SK-N-SH treated with all-trans-retinoic acid at 6 μM for 48 hours (cell line): Measurements from ENCODE around the gene GALNT7.

Experiments used
- ATAC-seq: fragments of 200-7000 bp; cut with Tn5 transposase; 3 replicates; pipeline ENCODE4 v1.9.1; 2020; ENCODE audit warnings: mild to moderate bottlenecking, moderate library complexity
- ARNTL ChIP-seq: fragments of 450-650 bp; formaldehyde crosslinking; IDR thresholded peaks from 2 replicates; pipeline ENCODE4 v1.5.0; 2020; ENCODE audit warnings: low read depth, mild to moderate bottlenecking, moderate library complexity, borderline replicate concordance
- BACH2 ChIP-seq: fragments of 250-450 bp; sonication (Bioruptor Pico); IDR thresholded peaks from 2 replicates; pipeline ENCODE4 v1.9.0; 2021; ENCODE audit warnings: mild to moderate bottlenecking, borderline replicate concordance
- CREB5 ChIP-seq: fragments of 250-450 bp; sonication (Bioruptor Pico); IDR thresholded peaks from 2 replicates; pipeline ENCODE4 v1.5.1; 2020; ENCODE audit warnings: low read depth, mild to moderate bottlenecking, moderate library complexity
- CSDC2 ChIP-seq: fragments of 250-450 bp; sonication (Bioruptor Pico); IDR thresholded peaks from 2 replicates; pipeline ENCODE4 v1.5.0; 2020; ENCODE audit warnings: mild to moderate bottlenecking, moderate library complexity
- CSRNP3 ChIP-seq: fragments of 250-450 bp; sonication (Bioruptor Pico); IDR thresholded peaks from 2 replicates; pipeline ENCODE4 v1.5.1; 2021; ENCODE audit warnings: mild to moderate bottlenecking, moderate library complexity
- ESRRG ChIP-seq: fragments of 250-450 bp; sonication (Bioruptor Pico); IDR thresholded peaks from 2 replicates; pipeline ENCODE4 v1.6.1; 2021; ENCODE audit warnings: mild to moderate bottlenecking
- GLIS3 ChIP-seq: fragments of 250-450 bp; sonication (Bioruptor Pico); IDR thresholded peaks from 2 replicates; pipeline ENCODE4 v1.5.0; 2020; ENCODE audit warnings: mild to moderate bottlenecking, moderate library complexity
- ISL1 ChIP-seq: fragments of 250-450 bp; sonication (Bioruptor Pico); IDR thresholded peaks from 2 replicates; pipeline ENCODE4 v2.1.2; 2022; ENCODE audit warnings: mild to moderate bottlenecking, moderate library complexity
- PATZ1 ChIP-seq: fragments of 250-450 bp; sonication (Bioruptor Pico); IDR thresholded peaks from 2 replicates; pipeline ENCODE4 v1.8.0; 2020; ENCODE audit warnings: mild to moderate bottlenecking, moderate library complexity, borderline replicate concordance
- POU6F1 ChIP-seq: fragments of 250-450 bp; sonication (Bioruptor Pico); IDR thresholded peaks from 2 replicates; pipeline ENCODE4 v1.8.0; 2021; ENCODE audit warnings: low read depth, mild to moderate bottlenecking, moderate library complexity, borderline replicate concordance
- PPARA ChIP-seq: fragments of 250-450 bp; sonication (Bioruptor Pico); IDR thresholded peaks from 2 replicates; pipeline ENCODE4 v1.5.0; 2020; ENCODE audit warnings: mild to moderate bottlenecking, borderline replicate concordance
- RARB ChIP-seq: fragments of 250-450 bp; sonication (Bioruptor Pico); IDR thresholded peaks from 2 replicates; pipeline ENCODE4 v1.8.0; 2021; ENCODE audit warnings: mild to moderate bottlenecking, moderate library complexity
- SNAI2 ChIP-seq: fragments of 250-450 bp; sonication (Bioruptor Pico); IDR thresholded peaks from 2 replicates; pipeline ENCODE4 v1.5.0; 2020; ENCODE audit warnings: mild to moderate bottlenecking, moderate library complexity
- TCF4 ChIP-seq: fragments of 250-450 bp; sonication (Bioruptor Pico); IDR thresholded peaks from 2 replicates; pipeline ENCODE4 v1.8.0; 2021; ENCODE audit warnings: mild to moderate bottlenecking, moderate library complexity, borderline replicate concordance
- ZFP3 ChIP-seq: fragments of 250-450 bp; sonication (Bioruptor Pico); IDR thresholded peaks from 2 replicates; pipeline ENCODE4 v1.5.0; 2020; ENCODE audit warnings: mild to moderate bottlenecking, moderate library complexity
- ZFP30 ChIP-seq: fragments of 450-650 bp; formaldehyde crosslinking; IDR thresholded peaks from 2 replicates; pipeline ENCODE4 v1.5.0; 2022; ENCODE audit warnings: mild to moderate bottlenecking, moderate library complexity
- ZNF565 ChIP-seq: fragments of 450-650 bp; formaldehyde crosslinking; conservative IDR thresholded peaks from 2 replicates; pipeline ENCODE4 v1.5.0; 2020; ENCODE audit warnings: low read depth, mild to moderate bottlenecking, moderate library complexity
- ZNF70 ChIP-seq: fragments of 450-650 bp; formaldehyde crosslinking; IDR thresholded peaks from 2 replicates; pipeline ENCODE4 v1.5.0; 2020; ENCODE audit warnings: mild to moderate bottlenecking, moderate library complexity
- ZNF8 ChIP-seq: fragments of 450-650 bp; formaldehyde crosslinking; IDR thresholded peaks from 2 replicates; pipeline ENCODE4 v1.5.0; 2020; ENCODE audit warnings: mild to moderate bottlenecking, moderate library complexity

The GALNT7 gene

GRCh38 chr4:173362666-173363065, 194.1 kb downstream of the GALNT7 start:
- no peak for ATAC-seq
- TF ChIP-seq PATZ1 (CRISPR knock-in tag) (no peak), CREB5 (no peak), GLIS3 (CRISPR knock-in tag) (no peak), ZNF565 (CRISPR knock-in tag) (no peak), ARNTL (no peak), ESRRG (CRISPR knock-in tag) (no peak), ZNF8 (CRISPR knock-in tag) (no peak), ISL1 (CRISPR knock-in tag) (no peak), ZFP3 (CRISPR knock-in tag) (no peak), ZNF70 (CRISPR knock-in tag) (no peak), SNAI2 (CRISPR knock-in tag) (no peak)

- no peak for ATAC-seq
- TF ChIP-seq GLIS3 (CRISPR knock-in tag) (no peak), BACH2 (CRISPR knock-in tag) (no peak), ARNTL (no peak), RARB (CRISPR knock-in tag) (no peak), TCF4 (CRISPR knock-in tag) (no peak), ISL1 (CRISPR knock-in tag) (no peak), POU6F1 (no peak), CSRNP3 (no peak), ZNF565 (CRISPR knock-in tag) (no peak)
Measured at GRCh38 chr4:173365359-173365996, 196.9 kb downstream of the GALNT7 start.

GRCh38 chr4:173367285-173367684, 198.7 kb downstream of the GALNT7 start:
- ATAC-seq, result no peak
- TF ChIP-seq ZNF8 (CRISPR knock-in tag) (no peak), RARB (CRISPR knock-in tag) (no peak), CSDC2 (no peak), PPARA (CRISPR knock-in tag) (no peak), ISL1 (CRISPR knock-in tag) (no peak), CREB5 (no peak), ZFP30 (CRISPR knock-in tag) (no peak), PATZ1 (CRISPR knock-in tag) (no peak), ESRRG (CRISPR knock-in tag) (no peak), ZNF565 (CRISPR knock-in tag) (no peak), SNAI2 (CRISPR knock-in tag) (no peak), GLIS3 (CRISPR knock-in tag) (no peak)
